Loucy (cell line): ENCODE measurements around the gene ADAP2.
"Not testable (repeated sequence)": the region's sequence is repeated elsewhere in the genome, so short reads cannot be mapped to it uniquely, and the experiment has no call there.

ENCODE experiments used
- CTCF ChIP-seq: fragments of 200-600 bp; sonication (generic); conservative IDR thresholded peaks from 2 replicates; pipeline ENCODE4 v1.5.1; 2014; ENCODE audit warnings: mild to moderate bottlenecking, antibody characterized with exemption, low read length
- EZH2phosphoT487 ChIP-seq: fragments of 200-600 bp; IDR thresholded peaks from 2 replicates; pipeline ENCODE4 v1.6.1; 2018; ENCODE audit warnings: antibody characterized with exemption, mild to moderate bottlenecking, moderate library complexity, borderline replicate concordance

GRCh38 chr17:30931582-30931981 lies 9.8 kb downstream of the ADAP2 start:
- not testable (repeated sequence) for TF ChIP-seq CTCF, EZH2phosphoT487
